WTC11 (cell line): ENCODE data around the gene TSC22D3. TPM values are rescaled to one million over a fixed set of nuclear protein-coding genes. Genes with fewer than 3 reads are reported as not detected.

Source experiments
- ATAC-seq: fragments of 200-7000 bp; cut with Tn5 transposase; 2 replicates; pipeline ENCODE4 v1.10.0; 2021; ENCODE audit warnings: mild to moderate bottlenecking, moderate library complexity
- CTCF ChIA-PET: fragments of 300-600 bp; sonication (Branson Sonifier 250); formaldehyde crosslinking; loops from one replicate; lab custom pipeline; 2021; ENCODE audit warnings: antibody characterized with exemption; lab: Charles Lee
- POLR2A ChIA-PET: fragments of 350-600 bp; sonication (Branson Sonifier 250); formaldehyde crosslinking; loops from one replicate; lab custom pipeline; 2021; ENCODE audit warnings: antibody characterized with exemption; lab: Charles Lee
- DNase-seq: peaks from one replicate; pipeline ENCODE4 v3.0.0; 2021; ENCODE audit warnings: low spot score
- H3K27ac Mint-ChIP-seq: 2 replicates; pipeline ENCODE4 v1.8.0; 2021; ENCODE audit warnings: mixed read lengths
- H3K27me3 Mint-ChIP-seq: 2 replicates; pipeline ENCODE4 v1.8.0; 2021; ENCODE audit warnings: low read depth, mild to moderate bottlenecking, moderate library complexity, mixed read lengths
- H3K36me3 Mint-ChIP-seq: 2 replicates; pipeline ENCODE4 v1.8.0; 2021; ENCODE audit warnings: mixed read lengths
- H3K4me1 Mint-ChIP-seq: 2 replicates; pipeline ENCODE4 v1.8.0; 2022; ENCODE audit warnings: mixed read lengths
- H3K4me3 Mint-ChIP-seq: 2 replicates; pipeline ENCODE4 v1.8.0; 2021; ENCODE audit warnings: mild to moderate bottlenecking, moderate library complexity, mixed read lengths
- H3K9me3 Mint-ChIP-seq: 2 replicates; pipeline ENCODE4 v1.8.0; 2021; ENCODE audit warnings: mixed read lengths
- AFF4 ChIP-seq: sonication (generic); formaldehyde crosslinking; IDR thresholded peaks from 2 replicates; pipeline ENCODE4 v1.8.1; 2023; ENCODE audit warnings: mild to moderate bottlenecking, missing genetic modification reagents, borderline replicate concordance
- CREM ChIP-seq: sonication (generic); formaldehyde crosslinking; IDR thresholded peaks from 2 replicates; pipeline ENCODE4 v1.8.1; 2022; ENCODE audit warnings: mild to moderate bottlenecking, missing genetic modification reagents, moderate library complexity
- ELF4 ChIP-seq: sonication (generic); formaldehyde crosslinking; IDR thresholded peaks from 2 replicates; pipeline ENCODE4 v1.8.1; 2022; ENCODE audit warnings: low read depth, mild to moderate bottlenecking, moderate library complexity, missing genetic modification reagents
- ETV6 ChIP-seq: sonication (generic); formaldehyde crosslinking; IDR thresholded peaks from 2 replicates; pipeline ENCODE4 v1.8.1; 2022; ENCODE audit warnings: mild to moderate bottlenecking, missing genetic modification reagents
- HMGA2 ChIP-seq: fragments of 250-450 bp; sonication (Bioruptor Pico); IDR thresholded peaks from 2 replicates; pipeline ENCODE4 v1.4.0; 2021; ENCODE audit warnings: mild to moderate bottlenecking, moderate library complexity
- JUN ChIP-seq: sonication (generic); formaldehyde crosslinking; IDR thresholded peaks from 2 replicates; pipeline ENCODE4 v1.8.0; 2023; ENCODE audit warnings: mild to moderate bottlenecking, missing genetic modification reagents
- KAT7 ChIP-seq: sonication (generic); formaldehyde crosslinking; IDR thresholded peaks from 2 replicates; pipeline ENCODE4 v1.8.1; 2023; ENCODE audit warnings: missing genetic modification reagents, mild to moderate bottlenecking, borderline replicate concordance
- MXD4 ChIP-seq: fragments of 250-450 bp; sonication (Bioruptor Pico); IDR thresholded peaks from 2 replicates; pipeline ENCODE4 v1.8.0; 2021; ENCODE audit warnings: mild to moderate bottlenecking, moderate library complexity, borderline replicate concordance
- NFATC4 ChIP-seq: fragments of 250-450 bp; sonication (Bioruptor Pico); IDR thresholded peaks from 2 replicates; pipeline ENCODE4 v1.9.0; 2021; ENCODE audit warnings: mild to moderate bottlenecking
- PRRX2 ChIP-seq: fragments of 250-450 bp; sonication (Bioruptor Pico); IDR thresholded peaks from 2 replicates; pipeline ENCODE4 v1.8.0; 2021; ENCODE audit warnings: mild to moderate bottlenecking
- RELA ChIP-seq: sonication (generic); formaldehyde crosslinking; IDR thresholded peaks from 2 replicates; pipeline ENCODE4 v1.8.1; 2022; ENCODE audit warnings: missing genetic modification reagents, mild to moderate bottlenecking, borderline replicate concordance
- TEAD4 ChIP-seq: sonication (generic); formaldehyde crosslinking; IDR thresholded peaks from 2 replicates; pipeline ENCODE4 v1.8.0; 2022; ENCODE audit warnings: mild to moderate bottlenecking, missing genetic modification reagents
- USF1 ChIP-seq: sonication (generic); formaldehyde crosslinking; IDR thresholded peaks from 2 replicates; pipeline ENCODE4 v1.8.0; 2022; ENCODE audit warnings: mild to moderate bottlenecking, missing genetic modification reagents
- USF2 ChIP-seq: sonication (generic); formaldehyde crosslinking; IDR thresholded peaks from 2 replicates; pipeline ENCODE4 v1.8.1; 2023; ENCODE audit warnings: mild to moderate bottlenecking, missing genetic modification reagents, moderate library complexity
- ZBTB21 ChIP-seq: sonication (generic); formaldehyde crosslinking; IDR thresholded peaks from 2 replicates; pipeline ENCODE4 v1.8.1; 2023; ENCODE audit warnings: mild to moderate bottlenecking, missing genetic modification reagents, borderline replicate concordance
- ZNF263 ChIP-seq: sonication (generic); formaldehyde crosslinking; IDR thresholded peaks from 2 replicates; pipeline ENCODE4 v1.8.1; 2022; ENCODE audit warnings: low read depth, mild to moderate bottlenecking, moderate library complexity, missing genetic modification reagents
- total RNA-seq: library from RNA; stranded (reverse); gene quantifications from 3 replicates; pipeline ENCODE4 v1.2.3, GENCODE V29; 2021
- TF ChIP-seq, protein P1 (sequence below): sonication (generic); formaldehyde crosslinking; IDR thresholded peaks from 2 replicates; pipeline ENCODE4 v1.8.0; 2023; ENCODE audit warnings: mild to moderate bottlenecking, missing genetic modification reagents
- TF ChIP-seq, protein P2 (sequence below): sonication (generic); formaldehyde crosslinking; conservative IDR thresholded peaks from 2 replicates; pipeline ENCODE4 v1.8.1; 2023; ENCODE audit warnings: mild to moderate bottlenecking, low read depth, missing genetic modification reagents, moderate library complexity
- TF ChIP-seq, protein P3 (sequence below): fragments of 250-450 bp; sonication (Bioruptor Pico); IDR thresholded peaks from 2 replicates; pipeline ENCODE4 v1.9.0; 2021; ENCODE audit warnings: moderate library complexity, mild to moderate bottlenecking, inconsistent platforms, borderline replicate concordance

Gene TSC22D3
- total RNA-seq, 1 experiment from 2014 or later, result 15.7 TPM

- TF ChIP-seq, protein P1, sequence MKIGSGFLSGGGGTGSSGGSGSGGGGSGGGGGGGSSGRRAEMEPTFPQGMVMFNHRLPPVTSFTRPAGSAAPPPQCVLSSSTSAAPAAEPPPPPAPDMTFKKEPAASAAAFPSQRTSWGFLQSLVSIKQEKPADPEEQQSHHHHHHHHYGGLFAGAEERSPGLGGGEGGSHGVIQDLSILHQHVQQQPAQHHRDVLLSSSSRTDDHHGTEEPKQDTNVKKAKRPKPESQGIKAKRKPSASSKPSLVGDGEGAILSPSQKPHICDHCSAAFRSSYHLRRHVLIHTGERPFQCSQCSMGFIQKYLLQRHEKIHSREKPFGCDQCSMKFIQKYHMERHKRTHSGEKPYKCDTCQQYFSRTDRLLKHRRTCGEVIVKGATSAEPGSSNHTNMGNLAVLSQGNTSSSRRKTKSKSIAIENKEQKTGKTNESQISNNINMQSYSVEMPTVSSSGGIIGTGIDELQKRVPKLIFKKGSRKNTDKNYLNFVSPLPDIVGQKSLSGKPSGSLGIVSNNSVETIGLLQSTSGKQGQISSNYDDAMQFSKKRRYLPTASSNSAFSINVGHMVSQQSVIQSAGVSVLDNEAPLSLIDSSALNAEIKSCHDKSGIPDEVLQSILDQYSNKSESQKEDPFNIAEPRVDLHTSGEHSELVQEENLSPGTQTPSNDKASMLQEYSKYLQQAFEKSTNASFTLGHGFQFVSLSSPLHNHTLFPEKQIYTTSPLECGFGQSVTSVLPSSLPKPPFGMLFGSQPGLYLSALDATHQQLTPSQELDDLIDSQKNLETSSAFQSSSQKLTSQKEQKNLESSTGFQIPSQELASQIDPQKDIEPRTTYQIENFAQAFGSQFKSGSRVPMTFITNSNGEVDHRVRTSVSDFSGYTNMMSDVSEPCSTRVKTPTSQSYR (CRISPR knock-in tag), result no peak
- TF ChIP-seq MXD4 (CRISPR knock-in tag), result no peak
- no peak for TF ChIP-seq JUN (CRISPR knock-in tag)
- TF ChIP-seq, protein P2, sequence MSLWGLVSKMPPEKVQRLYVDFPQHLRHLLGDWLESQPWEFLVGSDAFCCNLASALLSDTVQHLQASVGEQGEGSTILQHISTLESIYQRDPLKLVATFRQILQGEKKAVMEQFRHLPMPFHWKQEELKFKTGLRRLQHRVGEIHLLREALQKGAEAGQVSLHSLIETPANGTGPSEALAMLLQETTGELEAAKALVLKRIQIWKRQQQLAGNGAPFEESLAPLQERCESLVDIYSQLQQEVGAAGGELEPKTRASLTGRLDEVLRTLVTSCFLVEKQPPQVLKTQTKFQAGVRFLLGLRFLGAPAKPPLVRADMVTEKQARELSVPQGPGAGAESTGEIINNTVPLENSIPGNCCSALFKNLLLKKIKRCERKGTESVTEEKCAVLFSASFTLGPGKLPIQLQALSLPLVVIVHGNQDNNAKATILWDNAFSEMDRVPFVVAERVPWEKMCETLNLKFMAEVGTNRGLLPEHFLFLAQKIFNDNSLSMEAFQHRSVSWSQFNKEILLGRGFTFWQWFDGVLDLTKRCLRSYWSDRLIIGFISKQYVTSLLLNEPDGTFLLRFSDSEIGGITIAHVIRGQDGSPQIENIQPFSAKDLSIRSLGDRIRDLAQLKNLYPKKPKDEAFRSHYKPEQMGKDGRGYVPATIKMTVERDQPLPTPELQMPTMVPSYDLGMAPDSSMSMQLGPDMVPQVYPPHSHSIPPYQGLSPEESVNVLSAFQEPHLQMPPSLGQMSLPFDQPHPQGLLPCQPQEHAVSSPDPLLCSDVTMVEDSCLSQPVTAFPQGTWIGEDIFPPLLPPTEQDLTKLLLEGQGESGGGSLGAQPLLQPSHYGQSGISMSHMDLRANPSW (CRISPR knock-in tag), result no peak
- TF ChIP-seq USF1 (CRISPR knock-in tag), result no peak
- TF ChIP-seq ZBTB21, result no peak
- TF ChIP-seq ELF4 (CRISPR knock-in tag), result no peak
- no peak for TF ChIP-seq RELA (CRISPR knock-in tag)
- TF ChIP-seq TEAD4, result no peak
- no peak for TF ChIP-seq AFF4
- no peak for TF ChIP-seq USF2
- TF ChIP-seq, protein P3, sequence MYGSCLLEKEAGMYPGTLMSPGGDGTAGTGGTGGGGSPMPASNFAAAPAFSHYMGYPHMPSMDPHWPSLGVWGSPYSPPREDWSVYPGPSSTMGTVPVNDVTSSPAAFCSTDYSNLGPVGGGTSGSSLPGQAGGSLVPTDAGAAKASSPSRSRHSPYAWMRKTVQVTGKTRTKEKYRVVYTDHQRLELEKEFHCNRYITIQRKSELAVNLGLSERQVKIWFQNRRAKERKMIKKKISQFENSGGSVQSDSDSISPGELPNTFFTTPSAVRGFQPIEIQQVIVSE, result no peak
- TF ChIP-seq PRRX2 (CRISPR knock-in tag), result no peak
- no peak for TF ChIP-seq HMGA2 (CRISPR knock-in tag)
Measured at GRCh38 chrX:107738768-107739167, 36.8 kb downstream of the TSC22D3 start (continued).

DNA sequence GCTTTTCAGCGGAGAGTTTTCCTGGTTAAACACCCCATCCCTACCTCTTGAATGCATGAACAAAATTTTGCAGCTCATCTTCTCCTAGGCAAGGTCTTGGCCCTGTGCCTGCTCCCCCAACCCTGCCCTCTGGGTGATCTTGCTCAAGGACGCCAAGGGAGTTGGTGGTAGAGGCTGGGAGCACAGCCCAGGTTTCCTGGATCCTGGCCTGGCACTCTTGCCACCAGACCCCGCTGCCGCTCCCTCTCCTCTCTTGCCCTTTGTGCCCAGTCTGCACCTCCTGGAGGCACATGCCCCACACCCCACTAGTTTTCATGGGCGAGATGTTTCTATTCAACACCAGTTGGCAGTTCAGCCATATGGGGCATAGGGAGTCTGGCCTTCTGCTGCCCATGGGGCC is 37.3 kb downstream of the TSC22D3 start:
- H3K9me3 Mint-ChIP-seq, result no peaks in the 10 kb centered on the region

More for the DNA sequence above, 37.3 kb downstream of the TSC22D3 start:
- Mint-ChIP-seq H3K36me3 (no peaks in the 10 kb centered on the region), H3K27me3 (peaks cover 9% of the 10 kb centered on the region; the same call in 1 of the 2 replicates), H3K4me1 (peaks cover 35% of the 10 kb centered on the region), H3K27ac (no peak overlapping the region), H3K4me3 (no peak overlapping the region)
- POLR2A ChIA-PET, result no interaction called here
- ATAC-seq (no peak), DNase-seq (no peak)
- TF ChIP-seq ZNF263 (CRISPR knock-in tag) (no peak), CREM (CRISPR knock-in tag) (no peak), JUN (CRISPR knock-in tag) (no peak), ETV6 (CRISPR knock-in tag) (no peak), NFATC4 (CRISPR knock-in tag) (no peak), KAT7 (no peak)
- CTCF ChIA-PET, result interaction anchor here (3.2 kb wide), 1 partner anchor 38 kb away, joined by 18 read pairs; the partner anchor contains the start of genes NCBP2L and TSC22D3
